Lung (tissue), 16 donors: ENCODE measurements around the gene API5. TPM values are rescaled to one million over a fixed set of nuclear protein-coding genes. Genes with fewer than 3 reads are reported as not detected.

Source experiments
- ATAC-seq: fragments of 200-7000 bp; cut with Tn5 transposase; one replicate; pipeline ENCODE4 v1.9.1; 2020; ENCODE audit warnings: moderate number of reproducible peaks; ENCODE audit not compliant: insufficient read depth, low FRiP score
- DNase-seq, 3 donors: peaks; one replicate each; pipeline ENCODE4 v3.0.0-alpha.2; 2013 to 2017
- H3K27ac ChIP-seq, 2 donors: one replicate each; pipeline ENCODE4 v1.5.1; 2013; ENCODE audit warnings: mild to moderate bottlenecking in 2 of 2, moderate library complexity in 2 of 2, control low read depth in 1 of 2, inconsistent platforms in 1 of 2, low read depth in 1 of 2, low read length in 1 of 2
- H3K27me3 ChIP-seq, 3 donors: one replicate each; pipeline ENCODE4 v1.5.1; 2013; ENCODE audit warnings: low read length in 2 of 3; ENCODE audit not compliant: control insufficient read depth in 3 of 3, insufficient read depth in 3 of 3
- H3K36me3 ChIP-seq, 4 donors: one replicate each; pipeline ENCODE4 v1.5.1; 2013; ENCODE audit warnings: low read length in 4 of 4, mild to moderate bottlenecking in 1 of 4, moderate library complexity in 1 of 4; ENCODE audit not compliant: control insufficient read depth in 4 of 4, insufficient read depth in 4 of 4
- H3K4me1 ChIP-seq, 5 donors: one replicate each; pipeline ENCODE4 v1.5.1; 2013; ENCODE audit warnings: low read length in 5 of 5, mild to moderate bottlenecking in 2 of 5, moderate library complexity in 1 of 5; ENCODE audit not compliant: control insufficient read depth in 5 of 5, insufficient read depth in 5 of 5
- H3K4me3 ChIP-seq: one replicate; pipeline ENCODE4 v1.5.1; 2013; ENCODE audit warnings: mild to moderate bottlenecking, control low read depth, moderate library complexity
- H3K9ac ChIP-seq, 2 donors: one replicate each; pipeline ENCODE4 v1.5.1; 2013; ENCODE audit warnings: low read length in 2 of 2, control low read depth in 1 of 2; ENCODE audit not compliant: insufficient read depth in 1 of 2
- H3K9me3 ChIP-seq, 4 donors: one replicate each; pipeline ENCODE4 v1.5.1; 2013; ENCODE audit warnings: low read length in 3 of 4, mild to moderate bottlenecking in 1 of 4, moderate library complexity in 1 of 4; ENCODE audit not compliant: control insufficient read depth in 4 of 4, insufficient read depth in 3 of 4
- WGBS, 2 donors: extraction: QIAGEN DNeasy Blood & Tissue Kit; methylation state at CpG; one replicate each; pipeline ENCODE4 v1.1.7; 2013; 5-methylcytosine and 5-hydroxymethylcytosine counted together
- long read RNA-seq, 5 donors: transcript quantifications; one replicate each; lab custom pipeline, GENCODE V29; 2026
- polyA plus RNA-seq, 2 donors: library from polyadenylated mRNA; stranded (reverse); fragments of 200-250 nt; gene quantifications; one replicate each; pipeline ENCODE4 v1.2.1, GENCODE V29; 2013
- total RNA-seq, 2 donors: library from RNA; depleted of rRNA in 1 of 2; stranded (reverse); fragments of >200 nt in 1 of 2; gene quantifications; one replicate each; pipeline ENCODE4 v1.2.1, GENCODE V29; 2014 to 2021
- TF ChIP-seq, protein P1 (sequence below): IDR thresholded peaks from 2 replicates; pipeline ENCODE4 v1.5.1; 2012; ENCODE audit warnings: mild to moderate bottlenecking; ENCODE audit errors: control extremely low read depth, extremely low read depth
- donor health status: control.
- donor health status: control.
- donor health status: Bipolar disorder and iron deficiency.
- donor health status: healthy.
- donor health status: DM: yes; HTN: yes; CAD: no.

API5 gene
- total RNA-seq (10 to 100 TPM; 87.4 to 88.6 TPM), polyA plus RNA-seq (10 to 100 TPM; 26.6 to 44.3 TPM)
- long read RNA-seq, donor 1, transcript API5-208 (14 exons, 1,868 nt): major isoform, 14 of 40 reads
- long read RNA-seq, donor 1, transcript API5-201 (14 exons, 3,714 nt): major isoform, 14 of 40 reads
- long read RNA-seq, donor 1, partial matches to known transcripts: 5 of 40 reads
- long read RNA-seq, donor 1, other reads (novel, unspliced or antisense): 0 of 40 reads
- long read RNA-seq, donor 2, partial matches to known transcripts: 0 of 9 reads
- long read RNA-seq, donor 2, other reads (novel, unspliced or antisense): 0 of 9 reads
- long read RNA-seq, donor 3, transcript API5-208 (14 exons, 1,868 nt): major isoform, 5 of 13 reads
- long read RNA-seq, donor 3, transcript API5-201 (14 exons, 3,714 nt): major isoform, 5 of 13 reads
- long read RNA-seq, donor 3, partial matches to known transcripts: 0 of 13 reads
- long read RNA-seq, donor 3, other reads (novel, unspliced or antisense): 0 of 13 reads
- long read RNA-seq, donor 4, partial matches to known transcripts: 0 of 10 reads
- long read RNA-seq, donor 4, other reads (novel, unspliced or antisense): 0 of 10 reads
- long read RNA-seq, donor 5, transcript API5-208 (14 exons, 1,868 nt): major isoform, 19 of 35 reads
- long read RNA-seq, donor 5, transcript API5-201 (14 exons, 3,714 nt): minor isoform, 12 of 35 reads
- long read RNA-seq, donor 5, partial matches to known transcripts: 0 of 35 reads
- long read RNA-seq, donor 5, other reads (novel, unspliced or antisense): 0 of 35 reads

DNA sequence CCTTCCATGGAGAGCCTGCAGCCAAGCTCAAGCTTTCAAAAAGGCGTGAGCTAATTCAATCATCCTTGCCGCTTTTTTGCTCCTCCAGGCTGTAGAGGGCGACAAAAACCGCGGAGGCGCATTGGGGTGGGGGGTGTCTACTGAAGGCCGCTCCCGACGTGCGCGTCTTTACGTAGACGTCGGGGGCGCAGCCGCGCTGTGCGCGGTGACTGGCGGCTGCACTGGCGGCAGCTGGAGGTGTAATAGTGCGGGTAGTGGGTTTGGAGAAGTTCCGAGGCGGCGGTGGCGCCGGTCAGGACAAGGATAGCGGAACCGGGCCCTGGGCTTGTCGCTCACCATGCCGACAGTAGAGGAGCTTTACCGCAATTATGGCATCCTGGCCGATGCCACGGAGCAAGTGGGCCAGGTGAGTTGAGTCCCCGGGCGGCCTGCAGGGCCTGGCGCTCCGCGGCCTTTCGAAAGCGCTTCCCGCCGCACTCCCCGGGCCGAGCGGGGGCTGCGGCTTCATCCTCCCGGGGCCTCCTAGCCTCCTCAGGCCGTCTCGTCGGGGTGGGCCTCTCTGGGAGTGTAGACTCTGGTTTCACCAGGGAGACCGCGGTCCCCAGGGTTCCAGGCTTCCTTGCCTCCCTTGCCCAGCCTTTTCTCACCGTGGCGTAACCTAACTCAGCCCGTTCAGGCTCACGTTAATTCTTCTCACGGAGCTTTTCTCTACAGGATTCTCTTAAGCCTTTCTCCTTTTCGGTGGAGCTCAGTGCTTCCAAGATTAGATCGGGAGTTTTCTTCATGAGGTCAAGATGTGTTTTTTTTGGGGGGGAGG is at the start of gene API5:
TSS of gene API5 (plus strand) at position 206 of the 817 bp plus-strand sequence. CDS start at position 338, 132 bp downstream.
- ATAC-seq: peak; percentile 100
- Histone ChIP-seq H3K9me3 (no peaks in the 10 kb centered on the region), H3K9ac (peak within 1 kb of the TSS; percentile 75 to 97), H3K27ac (peak within 1 kb of the TSS; percentile 79 to 95), H3K4me1 (peaks cover 4 to 17% (median 5%) of the 10 kb centered on the region in 5 donors), H3K27me3 (no peaks in the 10 kb centered on the region), H3K4me3 (peak within 1 kb of the TSS; percentile 98), H3K36me3 (peaks cover 0 to 4% (median 0%) of the 10 kb centered on the region in 4 donors)
- DNase-seq: peak; percentile 96 to 97 (median 97)
- WGBS, 2 donors: 0% methylated on average over 57 to 60 of the region's 60 CpGs
- TF ChIP-seq, protein P1, sequence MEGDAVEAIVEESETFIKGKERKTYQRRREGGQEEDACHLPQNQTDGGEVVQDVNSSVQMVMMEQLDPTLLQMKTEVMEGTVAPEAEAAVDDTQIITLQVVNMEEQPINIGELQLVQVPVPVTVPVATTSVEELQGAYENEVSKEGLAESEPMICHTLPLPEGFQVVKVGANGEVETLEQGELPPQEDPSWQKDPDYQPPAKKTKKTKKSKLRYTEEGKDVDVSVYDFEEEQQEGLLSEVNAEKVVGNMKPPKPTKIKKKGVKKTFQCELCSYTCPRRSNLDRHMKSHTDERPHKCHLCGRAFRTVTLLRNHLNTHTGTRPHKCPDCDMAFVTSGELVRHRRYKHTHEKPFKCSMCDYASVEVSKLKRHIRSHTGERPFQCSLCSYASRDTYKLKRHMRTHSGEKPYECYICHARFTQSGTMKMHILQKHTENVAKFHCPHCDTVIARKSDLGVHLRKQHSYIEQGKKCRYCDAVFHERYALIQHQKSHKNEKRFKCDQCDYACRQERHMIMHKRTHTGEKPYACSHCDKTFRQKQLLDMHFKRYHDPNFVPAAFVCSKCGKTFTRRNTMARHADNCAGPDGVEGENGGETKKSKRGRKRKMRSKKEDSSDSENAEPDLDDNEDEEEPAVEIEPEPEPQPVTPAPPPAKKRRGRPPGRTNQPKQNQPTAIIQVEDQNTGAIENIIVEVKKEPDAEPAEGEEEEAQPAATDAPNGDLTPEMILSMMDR: peak; percentile 92

DNA sequence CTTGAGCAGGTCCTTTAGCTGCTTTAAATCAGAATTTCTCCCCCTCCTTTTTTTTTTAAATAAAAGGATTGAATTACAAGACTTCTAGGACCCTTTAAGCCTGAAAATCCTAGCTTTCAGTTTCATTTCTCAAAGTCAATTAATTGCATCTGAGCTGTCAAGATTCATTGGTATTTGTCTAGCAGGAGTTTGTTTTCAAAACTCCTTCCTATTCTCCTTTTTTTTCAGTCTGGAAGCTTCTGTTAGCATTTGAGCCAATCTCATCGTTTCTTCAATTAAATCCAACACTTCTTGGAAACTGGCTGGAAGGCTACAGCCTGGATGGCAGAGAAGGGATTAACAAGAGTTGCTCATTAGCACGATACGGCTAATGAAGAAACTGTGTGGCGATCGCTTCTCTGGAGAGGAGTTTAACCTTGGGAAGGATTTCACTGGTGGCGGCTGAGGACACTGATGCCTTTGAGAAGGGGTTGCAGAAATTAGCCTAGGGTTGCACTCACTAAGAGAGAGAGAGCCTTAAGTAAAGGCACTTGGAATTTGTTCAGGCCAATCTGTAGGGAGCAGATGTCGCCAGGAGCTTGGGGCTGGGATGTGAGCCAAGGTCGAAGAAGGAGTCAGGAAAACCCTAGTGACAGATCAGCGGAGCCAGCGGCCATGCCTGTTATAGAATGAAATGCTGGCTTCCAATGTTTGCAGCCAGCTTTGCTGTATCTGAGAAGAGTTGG is 43.8 kb upstream of the API5 start:
- DNase-seq: peak; percentile 88 to 94 (median 92)
- H3K9ac ChIP-seq: no peak overlapping the region
- no peaks in the 10 kb centered on the region for H3K9me3 ChIP-seq
- no peaks in the 10 kb centered on the region for H3K27me3 ChIP-seq
- no peak for ATAC-seq
- peaks cover 0 to 23% (median 6%) of the 10 kb centered on the region in 5 donors for H3K4me1 ChIP-seq
- no peak overlapping the region for H3K4me3 ChIP-seq
- TF ChIP-seq, protein P1: no peak
- WGBS, 2 donors: 48 to 73% methylated on average over 10 of the region's 10 CpGs
- H3K36me3 ChIP-seq: no peaks in the 10 kb centered on the region
- H3K27ac ChIP-seq: no peak overlapping the region

DNA sequence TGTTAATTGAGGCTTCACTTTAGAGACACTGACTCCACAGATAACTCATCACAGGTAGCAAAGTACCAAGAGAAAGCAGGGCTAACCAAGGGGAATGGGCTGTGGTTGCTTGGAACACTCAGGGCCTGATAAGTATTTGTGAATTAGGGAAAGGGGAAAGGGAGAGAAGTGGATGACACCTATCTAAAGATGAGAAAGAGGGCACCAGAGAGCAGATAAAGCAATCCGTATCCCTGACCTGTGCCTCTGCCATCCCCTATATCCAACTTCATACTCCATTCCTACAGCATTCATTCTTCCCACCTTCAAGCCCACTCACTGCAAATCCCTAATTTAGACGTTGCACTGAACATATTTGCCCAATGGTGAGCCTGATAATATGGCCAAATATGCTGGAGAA is 43.0 kb upstream of the API5 start:
- no peaks in the 10 kb centered on the region for H3K9me3 ChIP-seq
- no peak overlapping the region for H3K4me3 ChIP-seq
- H3K27ac ChIP-seq: no peak overlapping the region
- no peaks in the 10 kb centered on the region for H3K36me3 ChIP-seq
- no peaks in the 10 kb centered on the region for H3K27me3 ChIP-seq
- ATAC-seq (no peak), DNase-seq (no peak)
- H3K4me1 ChIP-seq: peaks cover 0 to 23% (median 6%) of the 10 kb centered on the region in 5 donors
- H3K9ac ChIP-seq: no peak overlapping the region
- 22 to 42% methylated on average over 2 of the region's 2 CpGs for WGBS, 2 donors
- TF ChIP-seq, protein P1: no peak
